GM18508 (cell line): ENCODE data around the gene LAP3.
"Not testable (repeated sequence)": the region's sequence is repeated elsewhere in the genome, so short reads cannot be mapped to it uniquely, and the experiment has no call there.

Experiments
- ATAC-seq: cut with Tn5 transposase; IDR thresholded peaks from one replicate; pipeline ENCODE4 v1.9.1; 2021; ENCODE audit warnings: moderate number of reproducible peaks; ENCODE audit not compliant: insufficient read depth, unreplicated experiment

The LAP3 gene

GRCh38 chr4:17576932-17577664 lies at the start of gene LAP3:
Gene LAP3 (plus strand): TSS chr4:17577198. CDS start chr4:17577466, 268 bp downstream.
- peak; percentile 60 for ATAC-seq

DNA sequence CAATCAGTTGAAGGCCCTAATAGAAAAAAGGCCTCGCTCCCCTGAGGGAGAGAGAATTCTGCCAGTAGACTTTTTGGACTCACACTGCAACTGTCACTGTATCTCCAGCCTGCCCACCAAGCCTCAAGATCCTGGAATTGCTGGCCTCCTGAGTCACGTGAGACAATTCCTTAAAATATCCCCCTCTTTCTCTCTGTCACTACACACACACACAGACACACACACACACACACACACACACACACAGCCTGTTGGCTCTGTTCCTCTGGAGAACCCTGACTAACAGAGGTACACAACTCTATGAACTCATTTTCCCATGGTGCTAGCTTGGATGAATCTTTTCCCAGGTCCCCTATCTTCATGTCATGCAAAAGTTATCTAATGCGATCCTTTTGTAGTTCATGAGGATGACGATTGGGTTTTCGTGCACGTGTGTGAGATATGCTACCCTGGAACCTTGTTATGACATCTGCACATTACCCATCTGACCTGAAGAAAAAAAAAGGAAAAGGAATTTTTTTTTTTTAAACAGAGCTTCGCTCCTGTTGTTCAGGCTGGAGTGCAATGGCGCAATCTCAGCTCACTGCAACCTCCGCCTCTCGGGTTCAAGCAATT lies 48.3 kb upstream of the LAP3 start:
- ATAC-seq, result no peak

- no peak for ATAC-seq
Measured at GRCh38 chr4:17531538-17532285, 45.3 kb upstream of the LAP3 start.

DNA sequence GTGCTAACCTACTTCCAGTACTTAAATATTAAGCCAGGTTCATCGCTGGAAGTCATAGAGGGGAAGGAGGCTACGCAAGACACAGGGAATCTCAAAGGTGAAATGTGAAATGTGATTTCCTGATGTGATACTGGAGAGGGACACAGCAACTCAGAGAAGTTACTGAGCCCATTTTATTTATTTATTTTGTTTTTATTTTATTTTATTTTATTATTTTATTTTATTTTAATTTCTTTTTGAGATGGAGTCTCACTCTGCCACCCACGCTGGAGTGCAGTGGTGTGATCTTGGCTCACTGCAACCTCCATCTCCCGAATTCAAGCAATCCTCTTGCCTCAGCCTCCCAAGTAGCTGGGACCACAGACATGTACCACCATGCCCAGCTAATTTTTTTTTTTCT lies 42.3 kb upstream of the LAP3 start:
- no peak for ATAC-seq

DNA sequence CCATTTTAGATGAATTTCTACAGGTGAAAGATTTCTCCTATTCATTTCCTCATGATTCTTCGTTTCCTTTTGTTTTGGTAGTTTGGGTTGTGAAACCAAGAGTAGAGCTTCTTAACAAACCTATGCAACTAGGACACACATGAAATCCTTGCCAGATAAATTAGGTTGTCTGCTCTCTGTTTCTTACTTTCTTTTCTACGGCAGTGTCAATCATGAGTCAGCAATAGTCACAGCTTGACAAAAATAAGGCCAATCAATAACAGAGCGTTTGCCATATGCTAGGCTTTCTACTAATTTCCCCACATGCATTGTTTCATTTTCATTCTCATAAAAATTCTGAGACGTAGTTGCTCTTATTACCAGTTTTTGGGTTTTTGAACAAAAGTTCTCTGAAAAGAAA lies 41.8 kb upstream of the LAP3 start:
- no peak for ATAC-seq

DNA sequence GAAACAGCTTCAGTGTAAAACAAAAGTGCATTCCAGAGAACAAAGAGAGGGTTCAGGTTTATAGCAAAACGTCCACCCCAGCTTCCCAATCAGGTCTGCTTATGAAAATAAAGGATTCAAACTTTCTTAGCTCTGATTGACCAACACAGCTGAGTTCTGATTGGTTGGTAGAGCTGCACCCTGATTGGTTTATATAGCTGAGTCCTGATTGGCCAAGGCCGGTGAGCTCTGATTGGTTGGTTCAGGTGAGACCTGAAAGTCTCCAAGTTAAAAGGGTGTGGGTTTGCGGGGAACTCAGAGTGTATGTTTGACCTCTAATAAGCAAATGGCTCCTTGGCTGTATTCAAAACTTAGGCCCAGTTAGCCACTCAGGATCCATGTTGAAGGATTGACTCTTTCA lies 41.1 kb upstream of the LAP3 start:
- ATAC-seq, result no peak

DNA sequence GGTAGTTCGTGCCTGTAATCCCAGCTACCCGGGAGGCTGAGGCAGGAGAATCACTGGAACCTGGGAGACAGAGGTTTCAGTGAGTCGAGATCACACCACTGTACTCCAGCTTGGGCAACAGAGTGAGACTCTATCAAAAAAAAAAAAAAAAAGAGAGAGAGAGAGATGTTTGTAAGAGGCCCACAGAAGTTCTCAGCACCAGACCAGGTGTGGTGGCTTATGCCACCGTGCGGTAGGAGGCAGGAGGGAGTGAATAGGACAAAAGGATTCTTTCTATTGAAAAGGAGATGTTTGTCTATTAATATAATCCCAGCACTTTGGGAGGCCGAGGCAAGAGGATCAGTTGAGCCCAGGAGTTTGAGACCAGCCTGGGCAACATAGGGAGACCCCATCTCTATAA lies 39.9 kb upstream of the LAP3 start:
- not testable (repeated sequence) for ATAC-seq

DNA sequence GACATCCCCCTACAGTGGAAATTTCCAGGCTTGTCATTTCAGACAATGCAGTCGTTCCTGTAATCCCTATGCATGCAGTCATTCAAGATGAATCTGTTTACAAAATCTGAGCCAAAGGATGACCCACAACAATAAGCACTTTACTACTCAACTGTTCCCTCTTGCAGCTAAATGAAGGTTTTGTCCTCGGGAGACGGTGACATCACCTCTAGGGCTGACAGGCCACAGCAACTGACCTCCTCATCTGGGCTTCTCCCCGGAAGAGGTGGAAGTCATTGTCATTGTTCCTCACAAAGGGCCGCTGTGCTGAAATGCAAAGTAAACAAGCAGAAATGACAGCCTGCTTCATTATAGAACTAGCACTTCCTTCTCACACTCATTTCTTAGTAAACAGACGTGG lies 32.8 kb upstream of the LAP3 start:
- ATAC-seq, result no peak

GRCh38 chr4:17544831-17545234 lies 32.2 kb upstream of the LAP3 start:
- ATAC-seq, result no peak

GRCh38 chr4:17545374-17546140 lies 31.4 kb upstream of the LAP3 start:
- no peak for ATAC-seq

- no peak for ATAC-seq
Measured at GRCh38 chr4:17546222-17546621, 30.8 kb upstream of the LAP3 start.

DNA sequence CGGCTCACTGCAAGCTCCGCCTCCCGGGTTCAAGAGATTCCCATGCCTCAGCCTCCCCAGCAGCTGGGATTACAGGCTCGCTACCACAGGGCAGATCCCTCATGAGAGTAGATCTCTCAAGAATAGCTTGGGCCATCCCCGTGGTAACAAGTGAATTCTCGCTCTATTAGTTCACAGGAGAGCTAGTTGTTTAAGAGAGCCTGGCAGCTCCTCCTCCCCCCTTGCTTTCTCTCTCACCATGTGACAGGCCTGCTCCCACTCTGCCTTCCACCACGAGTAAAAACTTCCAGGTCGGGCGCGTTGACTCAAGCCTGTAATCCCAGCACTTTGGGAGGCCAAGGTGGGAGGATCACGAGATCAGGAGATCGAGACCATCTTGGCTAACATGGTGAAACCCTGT lies 30.3 kb upstream of the LAP3 start:
- ATAC-seq, result no peak

GRCh38 chr4:17550549-17550948 lies 26.4 kb upstream of the LAP3 start:
- ATAC-seq, result no peak

- ATAC-seq, result no peak
Measured at GRCh38 chr4:17552427-17552826, 24.6 kb upstream of the LAP3 start.

DNA sequence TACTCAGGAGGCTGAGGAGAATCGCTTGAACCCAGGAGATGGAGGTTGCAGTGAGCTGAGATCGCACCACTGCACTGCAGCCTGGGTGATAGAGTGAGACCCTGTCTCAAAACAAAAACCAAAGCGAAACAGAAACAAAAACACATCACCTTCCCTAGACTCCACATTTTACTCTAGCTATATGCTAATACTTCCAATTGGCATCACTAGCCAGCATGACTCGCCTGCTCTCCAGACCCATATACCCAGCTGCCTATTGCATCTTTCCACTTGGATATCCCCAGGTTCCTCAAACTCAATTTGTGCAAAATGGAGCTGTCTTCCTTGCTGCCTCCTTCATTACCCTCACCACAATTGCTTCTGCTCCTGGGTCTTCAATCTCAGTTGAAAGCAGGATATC lies 22.4 kb upstream of the LAP3 start:
- no peak for ATAC-seq

GRCh38 chr4:17556498-17556897 lies 20.5 kb upstream of the LAP3 start:
- no peak for ATAC-seq

DNA sequence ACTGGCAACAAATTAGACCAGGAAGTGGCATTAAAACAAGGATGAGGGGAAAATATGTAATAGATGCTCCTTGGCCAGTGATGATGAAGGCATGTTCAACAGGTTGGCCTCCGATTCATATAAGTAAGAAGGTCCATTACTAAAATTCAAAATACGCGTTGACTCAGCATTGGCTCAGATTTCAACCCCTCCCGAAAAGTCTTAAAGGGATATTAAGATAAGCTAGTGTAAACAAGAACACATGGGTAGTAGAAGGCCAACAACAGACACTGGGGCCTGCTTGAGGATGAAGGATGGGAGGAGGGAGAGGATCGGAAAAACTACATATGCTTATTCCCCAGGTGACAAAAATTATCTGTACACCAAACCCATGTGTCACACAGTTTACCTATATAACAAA lies 19.1 kb upstream of the LAP3 start:
- no peak for ATAC-seq

GRCh38 chr4:17558941-17559708 lies 17.9 kb upstream of the LAP3 start:
- ATAC-seq, result no peak

- no peak for ATAC-seq
Measured at GRCh38 chr4:17559709-17560048, 17.3 kb upstream of the LAP3 start.

DNA sequence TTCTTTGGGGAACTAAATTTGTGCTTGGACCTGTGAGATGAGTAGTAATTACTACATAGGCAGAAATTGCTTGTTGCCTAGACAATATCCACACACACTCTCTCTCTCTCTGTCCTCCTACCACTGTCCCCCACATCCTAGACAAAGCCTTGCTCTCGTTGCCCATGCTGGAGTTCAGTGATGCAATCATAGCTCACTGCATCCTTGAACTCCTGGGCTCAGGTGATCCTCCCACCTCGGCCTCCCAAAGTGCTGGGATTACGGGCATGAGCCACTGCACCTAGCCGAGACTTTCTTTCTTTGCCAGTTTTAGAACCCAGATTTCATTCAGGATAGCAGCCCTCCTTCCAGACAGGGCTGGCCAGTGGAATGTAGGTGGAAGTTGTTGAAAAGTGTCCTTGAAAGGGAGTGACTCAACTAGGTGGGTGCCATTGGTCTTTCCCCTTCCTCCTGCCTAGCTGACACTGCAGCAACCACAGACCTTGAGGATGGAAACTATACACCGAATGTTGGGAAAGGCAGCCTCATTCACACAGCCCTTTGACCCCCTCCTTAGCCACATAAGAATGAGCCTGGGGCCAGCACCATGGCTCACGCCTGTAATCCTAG lies 16.8 kb upstream of the LAP3 start:
- ATAC-seq, result no peak
